ENCODE results near the gene TMEM131.
"Not testable (repeated sequence)": the region's sequence is repeated elsewhere in the genome, so short reads cannot be mapped to it uniquely, and the experiment has no call there.

The TMEM131 gene

GRCh38 chr2:97848306-97848705, 147.4 kb downstream of the TMEM131 start:
- no peak for DNase-seq (ENCODE audit: low read depth in 1 of 2, low spot score in 1 of 2)
- Histone ChIP-seq H3K4me3 (replicated peaks; ENCODE audit: insufficient read depth, low read length) (no peak overlapping the region), H3K27ac (replicated peaks) (no peak overlapping the region), H3K27me3 (ENCODE audit: insufficient read depth, poor library complexity, severe bottlenecking) (no peaks in the 10 kb centered on the region)
- TF ChIP-seq SPI1 (IDR thresholded peaks at IDR 0.05; ENCODE audit: borderline replicate concordance, low read depth) (no peak), GABPA (IDR thresholded peaks at IDR 0.05; ENCODE audit: low read depth) (no peak), POLR2AphosphoS5 (IDR thresholded peaks at IDR 0.05; ENCODE audit: low read depth) (no peak)
- TF ChIP-seq, protein P1, sequence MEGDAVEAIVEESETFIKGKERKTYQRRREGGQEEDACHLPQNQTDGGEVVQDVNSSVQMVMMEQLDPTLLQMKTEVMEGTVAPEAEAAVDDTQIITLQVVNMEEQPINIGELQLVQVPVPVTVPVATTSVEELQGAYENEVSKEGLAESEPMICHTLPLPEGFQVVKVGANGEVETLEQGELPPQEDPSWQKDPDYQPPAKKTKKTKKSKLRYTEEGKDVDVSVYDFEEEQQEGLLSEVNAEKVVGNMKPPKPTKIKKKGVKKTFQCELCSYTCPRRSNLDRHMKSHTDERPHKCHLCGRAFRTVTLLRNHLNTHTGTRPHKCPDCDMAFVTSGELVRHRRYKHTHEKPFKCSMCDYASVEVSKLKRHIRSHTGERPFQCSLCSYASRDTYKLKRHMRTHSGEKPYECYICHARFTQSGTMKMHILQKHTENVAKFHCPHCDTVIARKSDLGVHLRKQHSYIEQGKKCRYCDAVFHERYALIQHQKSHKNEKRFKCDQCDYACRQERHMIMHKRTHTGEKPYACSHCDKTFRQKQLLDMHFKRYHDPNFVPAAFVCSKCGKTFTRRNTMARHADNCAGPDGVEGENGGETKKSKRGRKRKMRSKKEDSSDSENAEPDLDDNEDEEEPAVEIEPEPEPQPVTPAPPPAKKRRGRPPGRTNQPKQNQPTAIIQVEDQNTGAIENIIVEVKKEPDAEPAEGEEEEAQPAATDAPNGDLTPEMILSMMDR (IDR thresholded peaks at IDR 0.05; ENCODE audit: insufficient read depth, low read length) = no peak
- TF ChIP-seq, protein P2, sequence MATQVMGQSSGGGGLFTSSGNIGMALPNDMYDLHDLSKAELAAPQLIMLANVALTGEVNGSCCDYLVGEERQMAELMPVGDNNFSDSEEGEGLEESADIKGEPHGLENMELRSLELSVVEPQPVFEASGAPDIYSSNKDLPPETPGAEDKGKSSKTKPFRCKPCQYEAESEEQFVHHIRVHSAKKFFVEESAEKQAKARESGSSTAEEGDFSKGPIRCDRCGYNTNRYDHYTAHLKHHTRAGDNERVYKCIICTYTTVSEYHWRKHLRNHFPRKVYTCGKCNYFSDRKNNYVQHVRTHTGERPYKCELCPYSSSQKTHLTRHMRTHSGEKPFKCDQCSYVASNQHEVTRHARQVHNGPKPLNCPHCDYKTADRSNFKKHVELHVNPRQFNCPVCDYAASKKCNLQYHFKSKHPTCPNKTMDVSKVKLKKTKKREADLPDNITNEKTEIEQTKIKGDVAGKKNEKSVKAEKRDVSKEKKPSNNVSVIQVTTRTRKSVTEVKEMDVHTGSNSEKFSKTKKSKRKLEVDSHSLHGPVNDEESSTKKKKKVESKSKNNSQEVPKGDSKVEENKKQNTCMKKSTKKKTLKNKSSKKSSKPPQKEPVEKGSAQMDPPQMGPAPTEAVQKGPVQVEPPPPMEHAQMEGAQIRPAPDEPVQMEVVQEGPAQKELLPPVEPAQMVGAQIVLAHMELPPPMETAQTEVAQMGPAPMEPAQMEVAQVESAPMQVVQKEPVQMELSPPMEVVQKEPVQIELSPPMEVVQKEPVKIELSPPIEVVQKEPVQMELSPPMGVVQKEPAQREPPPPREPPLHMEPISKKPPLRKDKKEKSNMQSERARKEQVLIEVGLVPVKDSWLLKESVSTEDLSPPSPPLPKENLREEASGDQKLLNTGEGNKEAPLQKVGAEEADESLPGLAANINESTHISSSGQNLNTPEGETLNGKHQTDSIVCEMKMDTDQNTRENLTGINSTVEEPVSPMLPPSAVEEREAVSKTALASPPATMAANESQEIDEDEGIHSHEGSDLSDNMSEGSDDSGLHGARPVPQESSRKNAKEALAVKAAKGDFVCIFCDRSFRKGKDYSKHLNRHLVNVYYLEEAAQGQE (IDR thresholded peaks at IDR 0.05; ENCODE audit: insufficient replicate concordance, low read depth) = no peak

- not testable (repeated sequence) for DNase-seq (ENCODE audit: low read depth in 1 of 2, low spot score in 1 of 2); H3K27ac ChIP-seq (replicated peaks); H3K27me3 ChIP-seq (ENCODE audit: insufficient read depth, poor library complexity, severe bottlenecking); H3K4me3 ChIP-seq (replicated peaks; ENCODE audit: insufficient read depth, low read length)
These were observed 149.0 kb downstream of the TMEM131 start for GRCh38 chr2:97846716-97847115.

- Histone ChIP-seq H3K27ac (replicated peaks) (no peak overlapping the region), H3K4me3 (replicated peaks; ENCODE audit: insufficient read depth, low read length) (no peak overlapping the region), H3K27me3 (ENCODE audit: insufficient read depth, poor library complexity, severe bottlenecking) (no peaks in the 10 kb centered on the region)
- TF ChIP-seq, protein P1 (IDR thresholded peaks at IDR 0.05; ENCODE audit: insufficient read depth, low read length) = no peak
- DNase-seq (ENCODE audit: low read depth in 1 of 2, low spot score in 1 of 2) = no peak
These were observed 149.9 kb downstream of the TMEM131 start for GRCh38 chr2:97845818-97846217.

DNA sequence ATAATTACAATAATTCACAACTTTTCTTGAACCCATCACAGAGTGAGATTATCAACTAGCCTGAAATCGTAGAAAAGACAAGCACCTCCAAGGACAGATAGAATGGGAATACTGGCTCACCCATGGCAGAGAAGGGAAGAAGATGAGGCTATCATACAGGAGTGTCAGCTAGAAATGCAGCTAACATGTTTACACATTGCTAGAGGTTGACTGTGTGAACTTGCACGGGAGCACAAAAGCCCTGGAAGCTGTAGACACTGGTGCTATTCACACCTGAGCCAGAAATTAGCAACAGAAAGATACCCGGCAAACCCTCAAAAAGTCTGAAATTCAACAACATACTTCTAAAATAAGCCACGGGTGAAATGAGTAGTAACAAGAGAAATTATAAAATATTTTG, 150.6 kb downstream of the TMEM131 start:
- no peak for DNase-seq (ENCODE audit: low read depth in 1 of 2, low spot score in 1 of 2)
- Histone ChIP-seq H3K27ac (replicated peaks) (no peak overlapping the region), H3K27me3 (ENCODE audit: insufficient read depth, poor library complexity, severe bottlenecking) (no peaks in the 10 kb centered on the region), H3K4me3 (replicated peaks; ENCODE audit: insufficient read depth, low read length) (no peak overlapping the region)
- TF ChIP-seq, protein P1 (IDR thresholded peaks at IDR 0.05; ENCODE audit: insufficient read depth, low read length) = no peak
- TF ChIP-seq GABPA (IDR thresholded peaks at IDR 0.05; ENCODE audit: low read depth) (no peak), SPI1 (IDR thresholded peaks at IDR 0.05; ENCODE audit: borderline replicate concordance, low read depth) (no peak), POLR2AphosphoS5 (IDR thresholded peaks at IDR 0.05; ENCODE audit: low read depth) (no peak)
- TF ChIP-seq, protein P2 (IDR thresholded peaks at IDR 0.05; ENCODE audit: insufficient replicate concordance, low read depth) = no peak

Data from HL-60 (cell line).